Activated T-cell treated with anti-CD3 and anti-CD28 coated beads, Interleukin-2, amount 50 U/mL, for 1 hour (primary cell): Measurements from ENCODE around the gene PPP1R1B.

Experiments
- DNase-seq: peaks from one replicate; pipeline ENCODE4 v3.0.0-alpha.2; 2020

PPP1R1B gene

GRCh38 chr17:39617446-39618245 lies 9.1 kb upstream of the PPP1R1B start:
- DNase-seq: peak; percentile 64

GRCh38 chr17:39618246-39618913 lies 8.4 kb upstream of the PPP1R1B start:
- DNase-seq: no peak

- no peak for DNase-seq
These were observed 7.6 kb upstream of the PPP1R1B start for GRCh38 chr17:39618956-39619785.

GRCh38 chr17:39619786-39620101 lies 7.0 kb upstream of the PPP1R1B start:
- DNase-seq: no peak

- peak; percentile 97 for DNase-seq
These were observed 5.0 kb upstream of the PPP1R1B start for GRCh38 chr17:39621523-39622379.

GRCh38 chr17:39622380-39623006 lies 4.3 kb upstream of the PPP1R1B start:
- DNase-seq: no peak

GRCh38 chr17:39623356-39623950 lies 3.3 kb upstream of the PPP1R1B start:
- DNase-seq: peak; percentile 89

- DNase-seq: no peak
These were observed 2.4 kb upstream of the PPP1R1B start for GRCh38 chr17:39624313-39624712.

- no peak for DNase-seq
These were observed 1.5 kb upstream of the PPP1R1B start for GRCh38 chr17:39625198-39625785.

- no peak for DNase-seq
These were observed 427 bp downstream of the PPP1R1B start for GRCh38 chr17:39627047-39627711.

GRCh38 chr17:39627712-39628516 lies 1.2 kb downstream of the PPP1R1B start:
- DNase-seq: no peak

- no peak for DNase-seq
These were observed 2.1 kb downstream of the PPP1R1B start for GRCh38 chr17:39628655-39629493.

- DNase-seq: no peak
These were observed 2.7 kb downstream of the PPP1R1B start for GRCh38 chr17:39629494-39629880.

- no peak for DNase-seq
These were observed 3.1 kb downstream of the PPP1R1B start for GRCh38 chr17:39629898-39630297.

- no peak for DNase-seq
These were observed 4.7 kb downstream of the PPP1R1B start for GRCh38 chr17:39631403-39631802.

GRCh38 chr17:39632153-39632941 lies 5.6 kb downstream of the PPP1R1B start:
- DNase-seq: no peak

GRCh38 chr17:39633570-39634183 lies 6.9 kb downstream of the PPP1R1B start:
- DNase-seq: no peak
